ENCODE measurements around the gene SPEG. TPM values are rescaled to one million over a fixed set of nuclear protein-coding genes. Genes with fewer than 3 reads are reported as not detected.

Gene SPEG
- total and polyA plus RNA-seq, 2 of the 8 experiments (the other 6 are each of a cell fraction or from before 2014, with no cell fraction given): 19.9 to 32.0 TPM

- no peak overlapping the region for H4K5ac ChIP-seq (ENCODE audit: insufficient read length, low read depth, low read length)
- H3K23ac ChIP-seq (ENCODE audit: insufficient read length): no peak overlapping the region
- no peak overlapping the region for H3K14ac ChIP-seq (ENCODE audit: insufficient read length)
- H3K27ac ChIP-seq (ENCODE audit: low read depth, low read length): no peak overlapping the region
- H3K56ac ChIP-seq (replicated peaks; ENCODE audit: insufficient read length, low read depth, low read length): no peak overlapping the region
- H3K9ac ChIP-seq (replicated peaks in 1 of 4; ENCODE audit: extremely low read depth in 1 of 4, low read depth in 3 of 4, low read length in 3 of 4): no peak overlapping the region
- peaks cover 0 to 6% of the 10 kb centered on the region in 2 experiments; a peak in 1 of 4 replicates for H3K79me2 ChIP-seq (ENCODE audit: control insufficient read depth in 1 of 2, insufficient read depth in 2 of 2, low read length in 2 of 2)
- no peak for TF ChIP-seq KDM1A (IDR thresholded peaks at IDR 0.05; ENCODE audit: borderline replicate concordance, low read length)
- no peak for TF ChIP-seq ZNF274 (IDR thresholded peaks at IDR 0.05; ENCODE audit: borderline replicate concordance, extremely low read depth, low read length)
- peaks cover 9% of the 10 kb centered on the region; the same call in 1 of the 2 replicates for H3K23me2 ChIP-seq (ENCODE audit: low read depth, low read length)
- peak overlapping the region; percentile 1 to 32; a peak in 1 of 4 replicates for H3K4me2 ChIP-seq (ENCODE audit: insufficient read depth in 1 of 2, low read depth in 2 of 2, low read length in 2 of 2)
- no peaks in the 10 kb centered on the region for H3K9me3 ChIP-seq (ENCODE audit: insufficient read depth in 2 of 2, low read depth in 1 of 2, low read length in 1 of 2)
- H2BK20ac ChIP-seq (ENCODE audit: low read length): no peak overlapping the region
- no peaks in the 10 kb centered on the region; a peak in 1 of 7 replicates for H3K27me3 ChIP-seq (replicated peaks in 1 of 4; ENCODE audit: control insufficient read depth in 3 of 4, extremely low read depth in 1 of 4, insufficient read depth in 3 of 4, low read length in 3 of 4)
- no peak overlapping the region for H3K18ac ChIP-seq (ENCODE audit: extremely low read depth, low read length)
- ChIA-PET POLR2A (ENCODE audit: partially characterized antibody) (interaction anchor here (0.7 to 5.4 kb wide), 8 partner anchors 11 to 113 kb away, joined by 3 to 23 read pairs (median 4); partner anchors contain the start of gene STK11IP), CTCF (ENCODE audit: partially characterized antibody) (interaction anchor here (1.1 to 113.1 kb wide), 19 partner anchors 17 to 151 kb away, joined by 3 to 7248 read pairs (median 7); partner anchors contain the start of genes ASIC4, DES, GMPPA and SPEG)
- WGBS, 2 experiments (ENCODE audit: extremely low coverage in 1 of 2, insufficient coverage in 1 of 2, insufficient read length in 1 of 2, insufficient replicate concordance in 2 of 2, low coverage in 1 of 2, low lambda C conversion rate in 2 of 2, missing lambda C conversion rate in 1 of 2): 85% methylated on average over 6 of the region's 6 CpGs; no CpG with 5 or more reads in 1 of the 2 experiments
- peaks cover 4 to 22% (median 12%) of the 10 kb centered on the region in 4 experiments; a peak in 6 of 8 replicates for H3K36me3 ChIP-seq (ENCODE audit: control insufficient read depth in 2 of 4, insufficient read depth in 4 of 4, low read length in 3 of 4)
- H3K79me1 ChIP-seq (ENCODE audit: low read depth, low read length): peaks cover 4% of the 10 kb centered on the region; the same call in 1 of the 2 replicates
- H2AK5ac ChIP-seq (ENCODE audit: low read depth, low read length): no peak overlapping the region
- H3K4me3 ChIP-seq (ENCODE audit: extremely low read depth in 1 of 4, insufficient read depth in 2 of 4, low read depth in 3 of 4, low read length in 4 of 4): no peak overlapping the region
- H3K4me1 ChIP-seq (replicated peaks in 1 of 4; ENCODE audit: control insufficient read depth in 3 of 4, insufficient read depth in 4 of 4, low read length in 3 of 4): peaks cover 5 to 25% (median 16%) of the 10 kb centered on the region in 4 experiments
- FAIRE-seq (no peak), DNase-seq (ENCODE audit: low read depth in 1 of 2, low spot score in 2 of 2) (no peak)
- H4K91ac ChIP-seq (replicated peaks; ENCODE audit: insufficient read length, low read length): no peak overlapping the region
- H3K4ac ChIP-seq (replicated peaks; ENCODE audit: insufficient read length, low read depth, low read length): no peak overlapping the region
- peaks cover 10 to 11% of the 10 kb centered on the region in 2 experiments for H4K20me1 ChIP-seq (replicated peaks in 1 of 2; ENCODE audit: control insufficient read depth in 1 of 2, insufficient read depth in 2 of 2, low read length in 2 of 2)
- no peak overlapping the region for H2BK120ac ChIP-seq (replicated peaks; ENCODE audit: low read depth, low read length)
- H2BK12ac ChIP-seq (ENCODE audit: low read depth, low read length): no peak overlapping the region
- no peak overlapping the region for H2BK15ac ChIP-seq (ENCODE audit: low read length)
- H2BK5ac ChIP-seq (ENCODE audit: low read depth, low read length): no peak overlapping the region
- H2AFZ ChIP-seq (ENCODE audit: low read length): no peak overlapping the region
- H4K8ac ChIP-seq (ENCODE audit: extremely low read depth, insufficient read depth, low read length): no peak overlapping the region; the same call in 1 of the 2 replicates
These were observed 103.9 kb downstream of the SPEG start for GRCh38 chr2:219538504-219538951.
